ENCODE data around the gene NALCN. TPM values are rescaled to one million over a fixed set of nuclear protein-coding genes. Genes with fewer than 3 reads are reported as not detected.
"Not testable (repeated sequence)": the region's sequence is repeated elsewhere in the genome, so short reads cannot be mapped to it uniquely, and the experiment has no call there.

The NALCN gene
- total and polyA plus RNA-seq, 2 experiments from 2014 or later: 0.50 to 0.87 TPM

GRCh38 chr13:101317986-101318523 is 98.3 kb downstream of the NALCN start:
- no peaks in the 10 kb centered on the region for H3K79me2 ChIP-seq (replicated peaks; ENCODE audit: insufficient read depth)
- no peak overlapping the region for H3K27ac ChIP-seq (ENCODE audit: low read depth)
- TF ChIP-seq ZNF462 (CRISPR knock-in tag; IDR thresholded peaks at IDR 0.05) (no peak), CTCF (conservative IDR thresholded peaks at IDR 0.05; ENCODE audit: low read depth in 2 of 2) (no peak), JUNB (IDR thresholded peaks at IDR 0.05; ENCODE audit: unreplicated experiment) (no peak), ZNF331 (CRISPR knock-in tag; IDR thresholded peaks at IDR 0.05; ENCODE audit: low read depth) (no peak), REST (IDR thresholded peaks at IDR 0.05; ENCODE audit: unreplicated experiment) (no peak), ETS1 (IDR thresholded peaks at IDR 0.05) (no peak), NANOG (IDR thresholded peaks at IDR 0.05; ENCODE audit: borderline replicate concordance) (no peak), CREB1 (CRISPR knock-in tag; IDR thresholded peaks at IDR 0.05; ENCODE audit: low read depth) (no peak)
- no peaks in the 10 kb centered on the region for H3K4me1 ChIP-seq (ENCODE audit: insufficient read depth)
- no peaks in the 10 kb centered on the region for H3K9me2 ChIP-seq (ENCODE audit: insufficient read depth)
- H4K20me1 ChIP-seq (replicated peaks; ENCODE audit: insufficient read depth): no peaks in the 10 kb centered on the region
- no peak overlapping the region for H3K4me2 ChIP-seq
- H3K27me3 Mint-ChIP-seq (ENCODE audit: insufficient read depth, low read depth, poor library complexity): no peaks in the 10 kb centered on the region
- no peak overlapping the region for H3K27ac Mint-ChIP-seq
- ATAC-seq (no peak), DNase-seq (ENCODE audit: low spot score) (no peak)
- no peaks in the 10 kb centered on the region for H3K27me3 ChIP-seq (ENCODE audit: insufficient read depth)
- no peaks in the 10 kb centered on the region for H3K36me3 Mint-ChIP-seq (ENCODE audit: low read depth)
- H3K36me3 ChIP-seq (ENCODE audit: insufficient read depth): no peaks in the 10 kb centered on the region
- no peaks in the 10 kb centered on the region for H3K4me1 Mint-ChIP-seq
- H3K9me3 Mint-ChIP-seq: no peaks in the 10 kb centered on the region
- no peaks in the 10 kb centered on the region for H3F3A ChIP-seq (replicated peaks; ENCODE audit: low read depth)
- no peak overlapping the region for H3K4me3 Mint-ChIP-seq
- H2AFZ ChIP-seq: no peak overlapping the region
- no peak overlapping the region for H3K4me3 ChIP-seq

- H4K20me1 ChIP-seq (replicated peaks; ENCODE audit: insufficient read depth); H3K27me3 ChIP-seq (ENCODE audit: insufficient read depth); DNase-seq (ENCODE audit: low spot score); H3K36me3 Mint-ChIP-seq (ENCODE audit: low read depth); H3K27ac ChIP-seq (ENCODE audit: low read depth); H3K4me3 ChIP-seq; H3K4me3 Mint-ChIP-seq; H3K9me2 ChIP-seq (ENCODE audit: insufficient read depth); H3K79me2 ChIP-seq (replicated peaks; ENCODE audit: insufficient read depth); H3K27me3 Mint-ChIP-seq (ENCODE audit: insufficient read depth, low read depth, poor library complexity); H3K36me3 ChIP-seq (ENCODE audit: insufficient read depth); H3K4me2 ChIP-seq; H3K4me1 Mint-ChIP-seq; H3F3A ChIP-seq (replicated peaks; ENCODE audit: low read depth); H3K4me1 ChIP-seq (ENCODE audit: insufficient read depth); H3K27ac Mint-ChIP-seq; H3K9me3 Mint-ChIP-seq; ATAC-seq; H2AFZ ChIP-seq: not testable (repeated sequence)
These were observed 102.8 kb downstream of the NALCN start for GRCh38 chr13:101313479-101313878.
